ENCODE measurements around the gene PSMC5.

DNA sequence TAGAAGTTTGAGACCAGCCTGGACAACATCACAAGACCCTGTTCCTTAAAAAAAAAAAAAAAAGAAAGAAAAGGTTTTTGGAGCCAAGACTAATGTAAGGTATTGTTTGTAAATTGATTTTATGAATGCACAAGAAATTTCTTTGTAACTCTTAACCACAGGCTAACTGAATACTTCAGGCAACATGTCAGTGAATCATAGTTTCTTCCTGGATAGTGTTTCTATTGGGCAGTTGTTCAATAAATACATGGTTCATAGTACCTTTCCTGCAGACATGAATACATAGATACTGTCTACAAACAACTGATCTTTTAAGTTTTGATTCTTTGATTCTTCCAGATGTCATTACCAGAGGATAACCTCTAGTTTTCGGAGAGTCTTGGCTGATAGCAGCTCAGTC lies 41.7 kb upstream of the PSMC5 start:
- TF ChIP-seq TAF1 (IDR thresholded peaks at IDR 0.05; ENCODE audit: low read depth) (no peak), EZH2 (IDR thresholded peaks at IDR 0.05; ENCODE audit: borderline replicate concordance, insufficient read depth, low read length, poor library complexity, severe bottlenecking) (no peak), SMC3 (conservative IDR thresholded peaks at IDR 0.05; ENCODE audit: poor library complexity) (no peak), RAD21 (conservative IDR thresholded peaks at IDR 0.05) (no peak), REST (IDR thresholded peaks at IDR 0.05; ENCODE audit: borderline replicate concordance) (no peak), EP300 (conservative IDR thresholded peaks at IDR 0.05; ENCODE audit: poor library complexity, severe bottlenecking) (no peak)
- TF ChIP-seq, protein P1, sequence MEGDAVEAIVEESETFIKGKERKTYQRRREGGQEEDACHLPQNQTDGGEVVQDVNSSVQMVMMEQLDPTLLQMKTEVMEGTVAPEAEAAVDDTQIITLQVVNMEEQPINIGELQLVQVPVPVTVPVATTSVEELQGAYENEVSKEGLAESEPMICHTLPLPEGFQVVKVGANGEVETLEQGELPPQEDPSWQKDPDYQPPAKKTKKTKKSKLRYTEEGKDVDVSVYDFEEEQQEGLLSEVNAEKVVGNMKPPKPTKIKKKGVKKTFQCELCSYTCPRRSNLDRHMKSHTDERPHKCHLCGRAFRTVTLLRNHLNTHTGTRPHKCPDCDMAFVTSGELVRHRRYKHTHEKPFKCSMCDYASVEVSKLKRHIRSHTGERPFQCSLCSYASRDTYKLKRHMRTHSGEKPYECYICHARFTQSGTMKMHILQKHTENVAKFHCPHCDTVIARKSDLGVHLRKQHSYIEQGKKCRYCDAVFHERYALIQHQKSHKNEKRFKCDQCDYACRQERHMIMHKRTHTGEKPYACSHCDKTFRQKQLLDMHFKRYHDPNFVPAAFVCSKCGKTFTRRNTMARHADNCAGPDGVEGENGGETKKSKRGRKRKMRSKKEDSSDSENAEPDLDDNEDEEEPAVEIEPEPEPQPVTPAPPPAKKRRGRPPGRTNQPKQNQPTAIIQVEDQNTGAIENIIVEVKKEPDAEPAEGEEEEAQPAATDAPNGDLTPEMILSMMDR (IDR thresholded peaks at IDR 0.05; ENCODE audit: poor library complexity, severe bottlenecking): no peak
